CD4-positive, alpha-beta T cell treated with Interleukin-4 for 1 hour (primary cell): ENCODE results near the gene SMIM3.
"Not testable (repeated sequence)": the region's sequence is repeated elsewhere in the genome, so short reads cannot be mapped to it uniquely, and the experiment has no call there.

Experiments used
- DNase-seq, 2 donors: peaks; one replicate each; pipeline ENCODE4 v3.0.0-alpha.2; 2020 to 2022

Gene SMIM3

DNA sequence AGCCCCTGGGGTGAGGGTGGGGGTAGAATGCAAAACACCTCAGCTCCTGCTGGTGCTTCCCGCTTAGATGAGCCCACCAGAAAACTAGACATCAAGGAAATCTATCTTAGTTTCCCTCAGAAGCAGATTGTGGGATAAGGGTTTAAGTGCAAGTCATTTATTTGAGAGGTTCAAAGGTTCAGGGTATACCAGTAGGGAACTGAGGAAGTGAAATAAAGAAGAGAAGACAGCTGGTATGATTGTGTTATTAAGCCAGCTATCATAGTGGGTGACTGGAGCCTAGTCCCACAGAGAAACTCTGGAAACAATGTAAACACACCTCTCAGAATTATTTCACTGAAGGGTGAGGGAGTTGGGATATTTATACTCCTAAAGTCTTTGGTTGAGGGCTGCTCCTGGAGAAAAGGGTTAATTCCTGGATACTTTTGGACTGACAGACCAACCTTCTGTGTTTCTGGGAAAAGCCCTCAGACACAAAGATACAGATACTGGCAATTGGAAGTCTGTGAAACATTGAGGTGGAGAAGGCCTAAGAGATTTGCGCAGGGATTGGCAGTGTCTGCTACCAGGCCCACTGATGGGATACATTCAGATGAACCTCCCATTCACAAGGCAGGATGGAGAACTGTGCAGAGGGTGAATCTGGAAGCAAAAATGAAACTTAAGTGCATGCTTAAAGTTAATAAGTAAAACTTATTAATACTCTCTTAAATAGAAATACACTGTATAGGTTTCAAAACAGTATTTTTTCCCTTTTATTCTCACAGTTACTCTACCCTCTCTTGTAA, 13.4 kb upstream of the SMIM3 start:
- DNase-seq, result no peak

DNA sequence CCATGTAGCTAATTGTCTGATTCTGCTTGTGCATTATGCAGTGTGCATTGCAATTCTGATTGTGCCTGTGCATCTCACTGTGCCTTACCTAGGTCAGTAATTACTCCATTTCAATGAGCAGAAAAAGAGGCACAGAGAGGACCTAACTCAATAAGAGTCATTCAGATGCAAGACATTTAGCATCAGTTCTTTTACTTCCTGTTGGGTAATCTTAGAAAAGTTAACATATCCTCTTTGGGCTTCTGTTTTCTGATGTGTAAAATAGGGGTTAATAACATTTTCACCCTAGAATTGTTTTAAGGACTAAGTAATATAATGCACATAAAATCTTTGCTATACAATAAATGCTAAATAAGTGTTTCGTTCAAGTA, 12.8 kb upstream of the SMIM3 start:
- DNase-seq, result no peak

DNA sequence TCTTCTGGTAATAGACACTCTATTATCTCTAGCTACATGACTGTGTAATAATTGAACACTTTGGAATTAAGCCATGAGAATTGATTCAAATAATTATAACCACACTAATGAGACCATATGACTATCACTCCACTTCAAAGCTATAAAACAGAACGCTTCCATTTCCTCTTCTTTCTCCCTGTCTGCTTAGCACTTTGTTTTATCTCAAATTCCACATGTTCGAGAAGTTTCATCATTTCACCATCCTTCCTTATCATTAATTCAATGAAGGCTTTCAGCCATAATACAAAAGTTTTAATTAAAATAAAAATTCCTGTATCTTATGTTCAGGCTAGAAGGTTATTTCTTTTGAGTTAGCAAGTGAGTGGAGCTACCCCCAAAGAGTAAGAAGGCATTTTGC, 12.3 kb upstream of the SMIM3 start:
- DNase-seq, result no peak

DNA sequence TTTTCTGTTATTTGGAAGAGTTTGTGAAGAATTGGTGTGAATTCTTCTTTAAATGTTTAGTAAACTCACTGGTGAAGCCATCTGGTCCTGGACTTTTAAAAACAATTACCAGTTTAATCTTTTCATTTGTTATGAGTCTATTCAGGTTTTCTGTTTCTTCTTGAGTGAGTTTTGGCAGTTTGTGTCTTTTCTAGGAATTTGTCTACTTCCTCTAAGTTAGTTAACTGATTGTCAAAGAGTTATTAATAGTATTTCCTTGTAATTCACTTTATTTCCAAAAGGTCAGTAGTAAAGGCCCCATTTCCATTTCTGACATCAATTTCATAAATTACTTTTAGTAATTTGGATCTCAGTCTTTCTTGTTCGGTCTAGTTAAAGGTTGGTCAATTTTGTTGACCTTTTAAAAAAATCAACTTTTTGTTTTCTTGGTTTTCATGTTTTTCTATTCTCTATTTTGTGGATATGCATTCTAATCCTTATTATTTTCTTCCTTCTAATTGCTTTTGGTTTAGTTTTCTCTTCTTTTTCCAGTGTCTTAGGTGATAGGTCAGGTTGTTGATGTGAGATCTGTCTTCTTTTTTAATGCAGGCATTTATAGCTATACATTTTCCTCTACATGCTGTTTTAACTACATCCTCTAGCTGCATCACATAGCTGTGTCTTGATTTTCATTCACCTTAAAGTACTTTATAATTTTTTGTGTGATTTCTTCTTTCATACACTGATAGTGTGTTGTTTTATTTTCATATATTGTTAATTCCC, 7.3 kb upstream of the SMIM3 start:
- no peak for DNase-seq

DNA sequence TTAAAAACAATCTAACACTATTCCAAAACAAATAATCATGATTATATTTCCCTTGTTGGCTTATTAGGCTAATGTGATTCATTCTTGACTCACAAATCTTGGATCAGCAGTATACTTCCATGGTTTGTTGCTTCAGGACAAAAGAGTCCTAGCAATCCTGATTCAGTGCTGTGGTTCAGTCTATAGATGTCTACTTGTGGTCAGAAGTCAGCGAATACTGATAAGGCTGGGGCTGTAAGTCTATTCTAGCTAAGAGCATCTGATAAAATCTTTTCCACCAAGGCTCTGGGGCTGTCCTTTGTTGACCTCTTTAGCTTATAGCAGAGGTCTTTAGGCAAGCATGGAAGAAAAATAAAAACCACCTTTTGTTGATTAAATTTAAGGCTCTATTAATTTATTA, 4.4 kb upstream of the SMIM3 start:
- no peak for DNase-seq

DNA sequence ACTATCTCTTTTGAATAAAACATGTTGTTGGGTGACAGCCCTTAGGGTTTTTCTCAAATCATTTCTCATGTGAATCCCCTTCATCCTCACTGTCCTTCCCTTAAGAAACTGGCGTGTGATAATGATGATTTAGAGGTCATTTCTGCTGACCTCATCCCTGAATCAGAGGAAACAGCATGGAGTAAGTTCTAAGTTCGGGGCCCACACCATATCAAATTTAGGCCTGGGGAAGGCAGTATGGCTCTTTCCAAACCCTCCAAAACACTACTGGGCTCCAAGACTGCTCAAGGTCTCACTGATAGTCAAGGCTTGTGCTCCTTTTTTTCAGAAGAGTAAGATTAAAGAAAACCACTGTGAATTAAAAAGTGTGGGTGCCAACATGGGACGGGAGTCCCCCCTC, 872 bp upstream of the SMIM3 start:
- DNase-seq, result no peak

DNA sequence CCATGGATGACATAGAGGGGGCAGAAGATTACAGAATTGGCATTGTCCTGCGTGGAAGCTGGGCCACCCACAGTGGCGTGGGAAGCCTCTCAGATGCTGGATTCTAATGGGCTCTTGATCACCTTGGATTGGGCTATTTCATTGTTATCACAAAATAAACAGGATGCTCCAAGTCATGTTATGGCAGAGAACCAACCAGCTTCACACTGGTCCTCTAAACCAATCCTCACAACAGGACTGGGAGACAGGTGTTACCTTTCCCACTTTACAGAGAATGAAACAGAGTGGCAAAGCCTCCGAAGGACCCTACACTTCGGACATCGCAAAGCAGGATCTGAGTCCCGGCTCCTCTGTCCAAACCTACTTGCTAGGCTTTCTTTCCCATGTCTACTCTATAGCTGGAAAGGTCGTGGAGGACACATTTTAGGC, 455 bp upstream of the SMIM3 start:
- DNase-seq, result no peak

DNA sequence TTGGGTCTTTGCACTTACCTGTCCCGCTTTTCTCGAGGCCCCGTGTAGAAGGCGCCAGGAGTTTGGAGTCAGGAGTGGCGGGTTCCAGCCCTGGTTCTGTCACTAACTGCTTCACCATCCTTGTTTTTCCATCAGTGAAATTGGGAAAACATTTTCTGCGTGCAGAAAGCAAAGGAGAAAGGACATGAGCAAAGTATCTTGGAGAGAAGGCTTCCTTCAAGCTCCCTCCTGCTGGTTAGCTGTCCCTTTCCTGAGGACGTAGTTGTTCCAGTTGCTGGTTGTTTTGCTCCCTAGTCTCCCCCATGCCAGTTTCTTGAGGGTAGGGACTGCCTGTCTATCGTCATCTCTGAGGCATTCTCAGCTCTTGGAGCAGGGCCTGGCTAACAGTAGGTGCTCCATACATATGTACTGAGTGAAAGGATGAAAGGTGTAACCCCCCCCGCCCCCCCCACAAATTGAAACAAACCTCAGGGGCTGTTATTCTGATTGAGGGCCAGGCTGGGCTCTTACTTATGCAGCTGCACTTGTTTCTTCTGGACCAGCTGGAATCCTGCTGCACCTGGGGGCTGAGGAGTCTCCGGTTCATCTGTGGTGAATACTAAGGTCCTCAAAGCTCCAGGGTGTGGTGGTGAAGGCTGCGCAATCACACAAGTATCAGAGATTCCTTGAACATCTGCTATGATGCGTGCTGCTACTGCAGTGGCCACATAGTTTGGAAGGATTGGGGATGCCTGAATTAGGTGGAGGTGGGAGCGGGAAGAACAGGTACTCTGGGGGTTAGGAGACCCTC, 1.0 kb downstream of the SMIM3 start:
- DNase-seq, result no peak

DNA sequence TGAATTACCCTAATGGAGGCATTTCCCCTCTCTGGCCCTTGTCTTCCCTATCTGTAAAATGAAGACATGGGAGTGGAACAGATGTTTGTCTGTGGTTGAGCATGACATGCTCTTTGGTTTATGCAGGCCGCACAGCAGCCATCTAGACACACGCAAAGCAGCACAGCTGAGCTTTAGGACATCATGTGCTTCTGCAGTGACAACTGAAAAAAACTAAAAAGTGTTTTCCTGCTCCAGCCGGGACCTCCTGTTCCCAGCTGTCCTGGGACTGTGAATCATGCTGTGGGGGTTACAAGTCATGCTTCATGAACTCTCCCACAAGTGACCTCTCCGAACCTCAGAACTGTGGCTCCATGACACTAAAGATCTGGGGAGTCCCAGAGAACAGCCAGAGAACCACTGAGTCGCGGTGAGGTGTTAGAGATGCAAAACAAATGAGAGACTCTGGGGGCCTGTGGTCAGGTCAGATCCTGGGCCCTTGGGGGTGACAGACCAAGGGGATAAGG, 1.7 kb downstream of the SMIM3 start:
- no peak for DNase-seq

DNA sequence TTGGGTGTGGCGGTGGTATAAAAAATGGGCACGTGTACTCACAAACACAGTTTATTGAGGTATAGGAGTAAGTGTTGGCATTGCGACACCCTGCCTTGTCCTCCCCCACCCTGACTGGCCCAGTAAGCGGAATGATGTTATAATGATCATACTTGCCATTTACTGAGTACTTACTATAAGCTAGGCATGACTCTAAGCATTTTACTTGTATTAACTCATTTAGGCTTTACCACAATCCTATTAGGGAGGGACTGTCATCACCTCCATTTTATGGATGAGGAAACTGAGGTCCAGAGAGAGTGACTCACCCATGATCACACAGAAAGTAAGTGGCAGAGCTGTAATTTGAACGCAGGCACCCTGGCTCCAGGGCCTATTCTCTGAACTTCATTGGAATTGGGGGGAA, 2.3 kb downstream of the SMIM3 start:
- no peak for DNase-seq

DNA sequence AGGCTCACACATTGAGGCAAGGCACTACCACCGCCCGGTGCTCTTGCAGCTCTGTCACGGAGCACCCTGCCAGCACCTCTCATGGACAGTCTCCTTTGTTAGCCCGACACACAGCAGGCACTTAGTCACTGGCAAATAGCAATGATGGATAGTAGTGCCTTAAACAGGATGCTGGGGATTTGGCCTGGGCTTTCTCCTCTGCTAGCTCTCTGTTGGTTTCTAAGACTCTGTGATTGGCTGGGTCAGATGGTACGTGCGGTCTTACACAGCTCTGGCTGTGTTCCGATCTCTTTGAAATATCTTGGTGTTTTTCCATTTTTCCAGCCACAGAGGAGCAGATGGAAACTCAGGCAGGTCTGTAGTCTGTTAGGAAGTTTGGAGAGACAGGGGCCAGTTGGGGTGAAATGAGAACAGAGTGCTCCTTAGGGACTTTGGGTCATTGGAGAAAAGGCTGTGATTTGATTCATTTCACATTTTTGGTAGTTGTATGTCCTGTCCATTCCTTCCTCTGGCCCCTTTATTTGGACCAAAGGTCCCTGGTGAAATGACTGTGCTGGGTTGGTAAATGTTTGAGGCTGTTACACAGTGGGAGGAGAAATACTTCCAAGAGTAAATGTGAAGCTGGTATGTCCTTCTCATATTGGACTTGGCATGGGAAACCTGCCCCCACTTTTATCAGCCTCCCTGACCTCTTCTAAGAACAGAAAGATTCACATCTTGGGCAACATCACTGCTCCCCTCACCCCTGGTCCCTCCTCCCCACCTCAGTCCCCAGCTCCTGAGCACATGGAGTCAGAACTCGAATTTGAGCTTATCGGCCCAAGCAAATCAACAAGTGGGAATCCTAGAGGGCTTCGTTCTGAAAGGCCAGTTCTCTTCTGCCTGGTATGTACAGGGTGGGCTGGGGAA, 3.4 kb downstream of the SMIM3 start:
- no peak for DNase-seq

DNA sequence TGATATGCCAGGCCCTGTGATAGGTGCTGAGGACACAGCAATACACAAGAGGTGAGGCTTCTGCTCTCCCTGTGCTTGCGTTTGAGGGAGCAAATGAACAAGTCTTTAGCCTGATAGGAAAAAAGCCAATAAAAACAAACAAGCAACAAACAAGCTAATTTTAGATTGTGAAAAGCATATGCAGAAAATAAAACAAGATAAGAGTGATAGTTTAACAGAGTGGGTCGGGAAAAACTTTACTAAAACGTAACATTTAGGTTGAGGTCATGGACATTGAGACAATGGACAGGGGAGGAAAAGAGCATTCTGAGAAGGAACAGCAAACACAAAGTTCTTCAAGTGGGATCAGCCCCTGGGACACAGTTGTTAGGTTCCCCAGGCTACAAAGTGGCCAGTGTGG, 4.3 kb downstream of the SMIM3 start:
- DNase-seq, result no peak

DNA sequence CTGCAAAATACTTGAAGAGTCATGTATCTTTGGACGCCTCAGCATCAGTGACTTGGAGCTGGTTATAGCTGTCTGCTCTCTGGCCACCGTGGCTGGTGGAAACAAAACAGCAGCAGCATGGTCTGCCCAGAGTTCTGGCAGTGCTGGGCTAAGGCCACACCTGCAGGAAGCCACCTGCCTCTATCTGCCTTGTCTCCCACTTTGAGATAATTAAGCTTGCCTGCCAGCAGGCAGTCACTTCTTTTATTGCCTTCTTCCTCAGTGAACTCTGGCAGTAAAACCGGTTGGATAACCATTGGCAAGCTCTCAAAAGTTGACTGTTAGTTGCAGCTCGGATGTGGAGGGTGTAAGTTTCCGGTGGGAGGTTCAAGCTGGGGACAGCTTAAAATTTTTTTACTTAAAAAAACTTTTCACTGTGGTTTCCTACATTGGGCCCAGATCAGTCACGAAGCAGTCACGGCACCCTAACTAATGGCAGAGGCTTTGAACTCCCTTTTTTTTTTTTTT, 4.9 kb downstream of the SMIM3 start:
- DNase-seq, result peak; percentile 68 to 82

DNA sequence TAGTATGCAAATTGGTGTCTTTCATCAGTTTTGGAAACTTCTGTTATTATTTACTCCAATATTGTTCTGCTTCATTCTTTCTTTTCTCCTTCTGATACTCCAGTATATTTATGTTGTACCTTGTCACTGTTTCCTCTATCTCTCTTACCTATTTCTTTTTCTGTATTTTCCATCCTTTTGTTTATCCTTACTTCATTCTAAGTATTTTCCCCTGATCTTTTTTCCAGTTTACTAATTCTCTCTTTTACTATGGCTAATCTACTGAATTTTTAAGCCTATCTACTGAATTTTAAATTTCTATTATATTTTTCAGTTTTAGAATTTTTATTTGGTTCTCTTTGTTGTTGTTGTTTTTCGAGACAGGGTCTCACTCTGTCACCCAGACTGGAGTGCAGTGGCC, 7.4 kb downstream of the SMIM3 start:
- DNase-seq, result no peak

DNA sequence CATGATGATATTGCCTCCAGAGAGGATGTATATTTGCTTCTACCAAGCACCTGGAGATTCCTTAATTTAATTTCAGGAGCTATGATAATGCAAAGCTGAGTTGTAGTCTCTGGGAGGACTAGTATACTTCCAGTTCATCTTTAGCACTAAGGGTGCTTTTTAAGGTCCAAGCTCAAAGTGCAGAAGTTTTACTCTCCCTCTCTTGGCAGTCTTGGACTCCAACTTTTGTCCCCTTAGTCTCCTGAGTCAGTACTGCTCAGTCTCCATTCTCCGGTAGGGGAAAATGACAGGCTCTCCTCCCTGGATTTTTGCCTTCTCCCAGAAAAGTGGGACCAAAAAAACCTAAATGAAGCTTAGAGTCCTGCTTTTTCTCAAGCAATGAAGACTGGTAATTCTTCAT, 8.3 kb downstream of the SMIM3 start:
- DNase-seq, result no peak

DNA sequence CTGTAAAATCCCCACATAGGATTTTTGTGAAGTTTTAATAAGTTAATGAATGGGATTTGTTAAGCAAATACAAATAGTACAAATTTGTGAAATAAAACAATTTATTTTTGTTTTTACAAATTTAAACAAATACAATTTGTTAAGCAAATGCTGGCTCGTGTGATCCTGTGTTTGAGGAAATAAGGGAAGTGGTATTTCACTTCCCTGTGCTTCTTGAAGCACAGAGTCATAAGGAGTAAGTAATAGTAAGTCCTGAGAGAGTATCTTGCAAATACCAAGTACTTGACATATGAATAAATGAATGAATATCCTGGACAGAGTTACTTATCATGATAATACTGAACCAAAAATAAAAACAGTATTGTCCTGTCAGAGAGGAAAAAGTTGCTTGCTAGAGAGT, 9.1 kb downstream of the SMIM3 start:
- no peak for DNase-seq

DNA sequence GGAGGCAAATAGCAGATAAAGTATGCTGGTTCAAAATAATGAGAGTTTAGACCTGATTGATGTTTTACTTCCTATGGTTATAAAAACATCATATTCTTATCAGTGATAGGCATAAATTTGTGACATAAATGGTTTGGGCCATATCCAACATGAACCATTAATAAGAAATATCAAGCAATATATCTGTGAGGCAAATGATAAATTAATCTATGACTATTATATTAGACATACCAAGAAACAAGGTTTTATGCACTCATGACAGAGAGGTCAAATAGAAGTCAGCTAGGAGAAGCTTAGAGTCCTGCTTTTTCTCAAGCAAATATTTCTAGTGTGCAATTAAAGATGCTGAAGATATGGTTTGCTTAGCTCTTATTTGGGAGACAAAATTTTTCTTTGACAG, 10.4 kb downstream of the SMIM3 start:
- no peak for DNase-seq

DNA sequence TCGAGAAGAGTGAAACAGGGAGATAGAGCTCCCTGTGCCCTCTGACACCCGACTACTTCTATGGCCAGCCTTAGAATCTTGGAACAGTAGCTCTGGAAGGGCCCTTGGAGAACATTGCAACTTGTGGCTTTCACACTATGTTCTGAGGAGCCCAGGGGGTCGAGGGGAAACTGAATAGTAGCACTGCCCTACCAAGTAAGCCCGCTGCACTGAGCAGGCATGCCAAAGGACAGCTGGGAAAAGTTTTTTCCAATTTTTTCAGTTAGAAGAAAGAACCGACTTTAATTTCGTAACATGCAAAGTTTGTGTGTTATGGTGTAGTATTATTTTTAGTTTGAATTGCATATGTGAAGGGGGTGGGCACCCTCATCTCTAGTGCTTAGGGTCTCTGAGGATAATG, 10.9 kb downstream of the SMIM3 start:
- DNase-seq, result no peak

DNA sequence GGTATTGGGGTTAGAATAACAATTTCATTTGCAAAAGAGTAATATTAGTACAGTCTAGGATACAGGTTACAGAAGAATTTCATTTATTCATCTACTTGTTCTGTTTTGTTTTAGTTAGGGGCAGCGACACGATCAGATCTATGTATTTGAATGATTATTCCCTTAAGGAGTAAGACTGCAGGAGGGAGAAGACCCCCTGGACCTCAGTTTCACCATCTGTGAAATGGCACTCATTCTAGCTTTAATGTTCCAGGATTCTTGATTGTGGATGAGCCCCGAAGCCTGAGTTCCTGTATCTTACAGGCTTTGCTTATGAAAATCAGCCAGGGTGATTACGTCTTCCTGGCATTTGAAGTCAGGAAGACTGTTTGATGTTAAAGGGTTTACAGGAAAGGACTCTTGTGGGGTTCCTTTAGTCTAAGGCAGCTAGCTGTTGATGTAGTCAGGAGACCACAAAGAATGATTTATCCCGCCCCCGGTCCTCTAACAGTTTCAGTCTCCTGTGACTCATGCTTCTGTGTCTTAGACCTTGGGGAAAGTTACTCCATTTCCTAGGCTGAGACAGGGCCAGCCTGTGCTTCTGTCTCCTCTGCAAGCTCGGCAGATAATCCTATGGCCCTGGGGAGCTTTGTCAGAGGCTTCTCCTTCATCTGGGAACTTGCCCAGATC, 11.5 kb downstream of the SMIM3 start:
- peak; percentile 51 to 56 for DNase-seq

DNA sequence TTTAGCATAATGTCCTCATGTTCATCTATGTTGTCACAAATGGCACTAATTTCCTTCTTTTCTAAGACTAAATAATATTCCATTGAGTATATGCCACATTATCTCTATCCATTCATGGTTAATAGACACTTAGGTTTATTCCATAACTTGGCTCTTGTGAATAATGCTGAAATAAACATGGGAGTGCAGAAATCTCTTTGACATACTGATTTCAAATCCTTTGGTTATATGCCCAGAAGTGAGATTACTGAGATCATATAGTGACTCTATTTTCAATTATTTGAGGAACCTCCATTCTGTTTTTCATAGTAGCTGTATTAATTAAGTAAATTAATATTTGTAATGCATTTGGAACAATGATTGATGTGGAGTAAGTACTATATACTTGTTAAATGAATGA, 13.0 kb downstream of the SMIM3 start:
- DNase-seq, result no peak

DNA sequence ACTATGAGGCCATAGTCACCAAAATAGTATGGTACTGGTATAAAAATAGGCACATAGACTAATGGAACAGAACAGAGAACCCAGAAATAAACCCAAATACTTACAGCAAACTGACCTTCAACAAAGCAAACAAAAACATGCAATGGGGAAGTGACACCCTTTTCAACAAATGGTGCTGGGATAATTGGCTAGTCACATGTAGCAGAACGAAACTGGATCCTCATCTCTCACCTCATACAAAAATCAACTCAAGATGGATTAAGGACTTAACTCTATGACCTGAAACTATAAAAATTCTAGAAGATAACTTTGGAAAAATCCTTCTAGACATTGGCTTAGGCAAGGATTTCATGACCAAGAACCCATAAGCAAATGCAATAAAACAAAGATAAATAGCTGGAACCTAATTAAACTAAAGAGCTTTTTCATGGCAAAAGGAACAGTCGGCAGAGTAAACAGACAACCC, 14.9 kb downstream of the SMIM3 start:
- DNase-seq, result not testable (repeated sequence)

DNA sequence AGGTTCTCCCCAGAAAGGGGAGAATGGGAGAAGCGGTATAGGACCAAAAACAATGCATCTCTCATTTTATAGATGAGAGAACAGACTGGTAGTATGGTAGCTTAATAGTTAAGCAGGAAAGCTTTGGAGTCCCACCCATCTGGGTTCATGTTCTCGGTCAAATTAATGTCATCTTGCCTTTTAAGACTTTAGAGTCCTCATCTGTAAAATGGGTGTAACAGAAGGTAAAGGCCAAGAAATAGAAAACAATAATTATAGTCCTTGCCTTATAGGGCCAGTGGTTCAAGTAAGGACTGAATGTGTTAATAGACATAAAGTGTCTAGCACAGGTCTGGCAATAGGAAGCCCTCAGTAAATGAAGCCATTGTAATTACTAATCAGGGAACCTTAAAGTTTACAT, 16.4 kb downstream of the SMIM3 start:
- no peak for DNase-seq
